Natural killer cell (primary cell): Measurements from ENCODE around the gene MYCBP2. TPM values are rescaled to one million over a fixed set of nuclear protein-coding genes. Genes with fewer than 3 reads are reported as not detected.

Experiments used
- ATAC-seq, 3 donors: fragments of 150-1000 bp in 2 of 3; fragments of 200-7000 bp in 1 of 3; cut with Tn5 transposase; 1 replicate in 1 of 3; 2 replicates in 2 of 3; pipeline ENCODE4 v1.10.0; 2021; ENCODE audit warnings: mild to moderate bottlenecking in 2 of 3, moderate library complexity in 2 of 3
- DNase-seq, 2 donors: peaks; one replicate each; pipeline versions ENCODE4 v3.0.0 to v3.0.0-alpha.2; 2013 to 2021; ENCODE audit warnings: mixed read lengths in 1 of 2
- H3K27ac ChIP-seq: one replicate; pipeline ENCODE4 v1.5.1; 2013; ENCODE audit warnings: mild to moderate bottlenecking, low read length
- H3K27me3 ChIP-seq: one replicate; pipeline ENCODE4 v1.6.1; 2013; ENCODE audit warnings: low read length; ENCODE audit not compliant: control insufficient read depth, insufficient read depth
- H3K36me3 ChIP-seq: one replicate; pipeline ENCODE4 v1.6.1; 2013; ENCODE audit warnings: low read length; ENCODE audit not compliant: control insufficient read depth, insufficient read depth
- H3K4me1 ChIP-seq: one replicate; pipeline ENCODE4 v1.6.1; 2013; ENCODE audit warnings: low read length; ENCODE audit not compliant: control insufficient read depth, insufficient read depth
- H3K4me3 ChIP-seq: one replicate; pipeline ENCODE4 v1.5.1; 2013; ENCODE audit warnings: low read length
- H3K9me3 ChIP-seq: one replicate; pipeline ENCODE4 v1.6.1; 2013; ENCODE audit warnings: low read length; ENCODE audit not compliant: control insufficient read depth, insufficient read depth
- H3K27ac Mint-ChIP-seq, 2 donors: one replicate each; pipeline ENCODE4 v1.8.0; 2022; ENCODE audit warnings: mild to moderate bottlenecking in 2 of 2, mixed read lengths in 2 of 2, moderate library complexity in 1 of 2
- H3K27me3 Mint-ChIP-seq, 2 donors: one replicate each; pipeline ENCODE4 v1.8.0; 2022; ENCODE audit warnings: low read depth in 2 of 2, mixed read lengths in 2 of 2
- H3K36me3 Mint-ChIP-seq: one replicate; pipeline ENCODE4 v1.8.0; 2022; ENCODE audit warnings: mixed read lengths
- H3K4me1 Mint-ChIP-seq, 2 donors: one replicate each; pipeline ENCODE4 v1.8.0; 2022; ENCODE audit warnings: mixed read lengths in 2 of 2
- H3K4me3 Mint-ChIP-seq: one replicate; pipeline ENCODE4 v1.8.0; 2022; ENCODE audit warnings: mild to moderate bottlenecking, moderate library complexity, mixed read lengths
- H3K9me3 Mint-ChIP-seq, 2 donors: one replicate each; pipeline ENCODE4 v1.8.0; 2022; ENCODE audit warnings: mixed read lengths in 2 of 2
- CTCF ChIP-seq: fragments of 200-600 bp; IDR thresholded peaks from one replicate; pipeline ENCODE4 v1.8.0; 2022; ENCODE audit warnings: antibody characterized with exemption
- WGBS: methylation state at CpG from one replicate; pipeline ENCODE4 v1.1.7; 2013; ENCODE audit warnings: missing lambda C conversion rate; ENCODE audit not compliant: insufficient coverage; 5-methylcytosine and 5-hydroxymethylcytosine counted together
- intact Hi-C: fragments of 100-400 bp; cut with micrococcal nuclease; formaldehyde crosslinking; loops from one replicate; pipeline ENCODE4 v1.14.2; 2022
- total RNA-seq, 4 donors: library from RNA; stranded (reverse); fragments of 120-200 nt in 1 of 4; gene quantifications; one replicate each; pipeline versions ENCODE4 v1.2.3 to v1.2.4, GENCODE V29; 2013 to 2022

The MYCBP2 gene
- total RNA-seq, 3 donors from 2014 or later (not counting 1 experiment from before 2014, with no cell fraction given): 119 to 155 (median 147) TPM

- intact Hi-C loops: no loop called here
- no peaks in the 10 kb centered on the region for H3K9me3 Mint-ChIP-seq
- no peak for DNase-seq
- no peak overlapping the region for H3K4me3 ChIP-seq
- no peak overlapping the region for H3K27ac ChIP-seq
- TF ChIP-seq CTCF: no peak
- ATAC-seq: no peak
- H3K36me3 Mint-ChIP-seq: peaks cover 34% of the 10 kb centered on the region
- no peaks in the 10 kb centered on the region for H3K4me1 ChIP-seq
- no peaks in the 10 kb centered on the region for H3K27me3 Mint-ChIP-seq
- no CpG with 5 or more reads among the region's 1 CpG for WGBS
- no peaks in the 10 kb centered on the region for H3K9me3 ChIP-seq
- H3K4me1 Mint-ChIP-seq: peaks cover 4 to 5% of the 10 kb centered on the region in 2 donors
- no peak overlapping the region for H3K27ac Mint-ChIP-seq
- no peak overlapping the region for H3K4me3 Mint-ChIP-seq
- H3K27me3 ChIP-seq: no peaks in the 10 kb centered on the region
- peaks cover 54% of the 10 kb centered on the region for H3K36me3 ChIP-seq
Observed at GRCh38 chr13:77093735-77094134, 233.2 kb downstream of the MYCBP2 start.

GRCh38 chr13:77084755-77085154 lies 242.1 kb downstream of the MYCBP2 start:
- no peak for DNase-seq
- no peaks in the 10 kb centered on the region for H3K27me3 Mint-ChIP-seq
- no peaks in the 10 kb centered on the region for H3K9me3 Mint-ChIP-seq
- peaks cover 66% of the 10 kb centered on the region for H3K36me3 ChIP-seq
- intact Hi-C loops: no loop called here
- no peaks in the 10 kb centered on the region for H3K27me3 ChIP-seq
- H3K4me3 Mint-ChIP-seq: no peak overlapping the region
- no peaks in the 10 kb centered on the region for H3K9me3 ChIP-seq
- H3K27ac ChIP-seq: no peak overlapping the region
- ATAC-seq: no peak
- TF ChIP-seq CTCF: no peak
- H3K4me3 ChIP-seq: no peak overlapping the region
- H3K4me1 ChIP-seq: no peaks in the 10 kb centered on the region
- no peaks in the 10 kb centered on the region for H3K4me1 Mint-ChIP-seq
- peaks cover 49% of the 10 kb centered on the region for H3K36me3 Mint-ChIP-seq
- WGBS: 97% methylated on average over 1 of the region's 2 CpGs
- no peak overlapping the region for H3K27ac Mint-ChIP-seq

- Mint-ChIP-seq H3K27ac (no peak overlapping the region), H3K9me3 (no peaks in the 10 kb centered on the region), H3K4me3 (no peak overlapping the region), H3K27me3 (no peaks in the 10 kb centered on the region), H3K4me1 (no peaks in the 10 kb centered on the region), H3K36me3 (peaks cover 34% of the 10 kb centered on the region)
- Histone ChIP-seq H3K9me3 (no peaks in the 10 kb centered on the region), H3K27ac (no peak overlapping the region), H3K4me3 (no peak overlapping the region), H3K27me3 (no peaks in the 10 kb centered on the region), H3K36me3 (peaks cover 89% of the 10 kb centered on the region), H3K4me1 (no peaks in the 10 kb centered on the region)
- intact Hi-C loops: no loop called here
- no peak for ATAC-seq
- no peak for DNase-seq
- no peak for TF ChIP-seq CTCF
Observed at GRCh38 chr13:77079902-77080413, 246.9 kb downstream of the MYCBP2 start.

GRCh38 chr13:77067519-77067918 lies 259.4 kb downstream of the MYCBP2 start:
- Mint-ChIP-seq H3K27ac (no peak overlapping the region), H3K36me3 (peaks cover 21% of the 10 kb centered on the region), H3K9me3 (no peaks in the 10 kb centered on the region), H3K4me1 (peaks cover 0 to 5% of the 10 kb centered on the region in 2 donors), H3K4me3 (no peak overlapping the region), H3K27me3 (no peaks in the 10 kb centered on the region)
- Histone ChIP-seq H3K27me3 (no peaks in the 10 kb centered on the region), H3K9me3 (no peaks in the 10 kb centered on the region), H3K27ac (no peak overlapping the region), H3K4me3 (no peak overlapping the region), H3K36me3 (peaks cover 73% of the 10 kb centered on the region), H3K4me1 (no peaks in the 10 kb centered on the region)
- intact Hi-C loops: no loop called here
- ATAC-seq: no peak
- 95% methylated on average over 2 of the region's 2 CpGs for WGBS
- TF ChIP-seq CTCF: no peak
- no peak for DNase-seq
